Iris pigment epithelial cell (primary cell): ENCODE measurements around the gene ANKRD6.
A peak's percentile ranks its signal among the peaks of the same experiment; 100 is the strongest.

Experiments
- DNase-seq: peaks from one replicate; pipeline ENCODE4 v3.0.0-alpha.2; 2011; ENCODE audit warnings: low read depth

Gene ANKRD6

DNA sequence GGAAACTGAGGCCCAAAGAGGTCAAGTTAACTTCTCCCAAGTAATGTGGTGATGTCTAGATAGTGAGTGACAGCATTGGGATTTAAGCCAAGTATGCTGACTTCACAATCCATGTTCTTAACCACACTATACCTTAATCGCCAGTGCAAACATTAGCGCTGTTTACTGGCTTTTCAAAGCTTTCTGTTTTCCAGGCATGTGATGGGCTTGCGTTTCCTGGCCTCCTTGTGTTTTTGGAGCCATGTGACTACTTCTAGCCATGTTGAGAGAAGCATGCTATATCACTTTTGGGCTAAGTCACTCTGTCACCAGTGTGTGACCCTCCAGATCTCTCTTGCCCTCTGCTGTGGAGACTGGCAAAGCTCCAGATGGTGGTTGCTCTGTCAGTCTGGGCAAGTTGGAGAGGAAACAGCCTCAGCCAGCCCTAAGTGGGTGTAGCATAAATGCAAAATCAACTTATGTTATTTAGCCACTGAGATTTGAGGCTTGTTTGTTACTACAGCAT, 76.9 kb downstream of the ANKRD6 start:
- DNase-seq: no peak

DNA sequence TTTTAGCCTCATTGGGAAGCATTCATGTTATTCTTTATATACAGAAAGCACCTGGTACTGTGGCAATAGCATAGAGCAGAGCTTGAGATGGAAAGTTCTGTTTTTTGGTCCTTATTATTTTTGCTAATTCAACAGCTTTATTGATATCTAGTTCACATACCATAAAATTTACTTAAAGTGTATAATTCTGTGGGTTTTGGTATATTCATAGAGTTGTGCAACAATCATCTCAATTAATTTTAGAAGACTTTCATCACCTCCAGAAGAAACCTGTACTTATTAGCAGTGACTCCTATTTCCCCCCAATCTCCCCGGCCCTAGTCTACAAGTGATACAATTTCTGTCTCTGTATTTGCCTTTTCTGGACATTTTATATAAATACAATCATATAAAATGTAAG, 77.4 kb downstream of the ANKRD6 start:
- no peak for DNase-seq

DNA sequence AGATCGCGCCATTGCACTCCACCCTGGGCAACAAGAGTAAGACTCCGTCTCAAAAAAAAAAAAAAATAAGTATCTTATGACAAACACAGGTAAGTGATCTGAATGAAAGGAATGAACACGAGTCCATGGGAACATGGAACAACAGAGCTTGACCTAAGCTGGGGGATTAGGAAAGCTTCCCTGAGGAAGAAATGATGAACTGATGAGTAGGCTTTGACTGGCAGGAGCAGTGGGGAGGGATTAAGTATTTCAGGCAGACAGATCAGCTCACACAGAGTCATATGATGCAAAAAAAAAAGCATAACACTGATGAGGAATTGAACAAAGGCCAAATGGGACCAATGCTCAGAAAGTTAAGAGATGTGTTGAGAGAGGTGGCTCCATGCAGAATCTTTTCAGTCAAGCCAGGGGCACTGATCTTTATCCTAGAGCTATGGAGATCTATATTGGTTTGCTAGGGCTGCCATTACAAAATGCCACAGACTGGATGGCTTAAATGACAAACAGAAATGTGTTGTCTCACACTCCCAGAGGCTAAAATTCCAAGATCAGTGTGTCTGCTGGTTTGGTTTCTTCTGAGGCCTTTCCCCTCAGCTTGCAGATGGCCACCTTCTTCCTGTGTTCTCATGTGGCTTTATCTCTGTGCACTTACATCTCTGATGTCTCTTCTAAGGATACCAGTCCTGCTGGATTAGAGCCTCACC, 85.6 kb downstream of the ANKRD6 start:
- no peak for DNase-seq

DNA sequence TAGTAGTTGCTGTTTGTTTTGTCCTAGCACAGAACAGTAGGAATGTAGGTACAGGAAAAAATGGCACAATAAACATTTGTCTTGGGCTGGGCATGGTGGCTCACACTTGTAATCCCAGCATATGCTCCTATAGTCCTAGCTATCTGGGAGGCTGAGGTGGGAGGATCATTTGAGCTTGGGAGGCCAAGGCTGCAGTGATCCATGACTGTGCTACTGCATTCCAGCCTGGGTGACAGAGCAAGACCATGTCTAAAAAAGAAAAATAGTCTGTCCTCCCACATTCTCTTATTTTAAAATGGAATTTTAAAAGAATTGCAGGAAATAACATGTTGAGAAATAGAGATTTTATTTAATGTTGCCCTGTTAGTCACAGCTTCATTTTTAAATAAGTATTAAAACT, 87.8 kb downstream of the ANKRD6 start:
- no peak for DNase-seq

DNA sequence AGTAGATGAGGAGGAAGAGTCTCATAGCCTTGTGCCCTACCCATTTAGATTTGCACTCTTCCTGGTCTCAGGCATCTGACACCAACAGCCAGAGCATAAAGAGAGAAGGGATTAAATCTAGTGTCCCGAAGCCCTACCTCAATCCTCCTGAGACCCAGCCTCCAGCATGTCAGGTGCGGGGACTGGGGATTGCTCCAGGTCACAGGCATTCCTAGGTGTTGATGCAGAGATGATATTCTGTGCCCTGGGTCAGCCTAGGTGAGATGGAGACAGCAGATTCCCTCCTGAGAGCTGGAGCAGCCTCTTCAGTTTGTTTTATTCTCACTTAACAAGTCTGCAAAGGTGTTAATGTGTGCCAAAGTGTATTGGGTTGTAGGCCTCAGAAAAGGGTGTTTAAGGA, 89.8 kb downstream of the ANKRD6 start:
- DNase-seq: no peak

DNA sequence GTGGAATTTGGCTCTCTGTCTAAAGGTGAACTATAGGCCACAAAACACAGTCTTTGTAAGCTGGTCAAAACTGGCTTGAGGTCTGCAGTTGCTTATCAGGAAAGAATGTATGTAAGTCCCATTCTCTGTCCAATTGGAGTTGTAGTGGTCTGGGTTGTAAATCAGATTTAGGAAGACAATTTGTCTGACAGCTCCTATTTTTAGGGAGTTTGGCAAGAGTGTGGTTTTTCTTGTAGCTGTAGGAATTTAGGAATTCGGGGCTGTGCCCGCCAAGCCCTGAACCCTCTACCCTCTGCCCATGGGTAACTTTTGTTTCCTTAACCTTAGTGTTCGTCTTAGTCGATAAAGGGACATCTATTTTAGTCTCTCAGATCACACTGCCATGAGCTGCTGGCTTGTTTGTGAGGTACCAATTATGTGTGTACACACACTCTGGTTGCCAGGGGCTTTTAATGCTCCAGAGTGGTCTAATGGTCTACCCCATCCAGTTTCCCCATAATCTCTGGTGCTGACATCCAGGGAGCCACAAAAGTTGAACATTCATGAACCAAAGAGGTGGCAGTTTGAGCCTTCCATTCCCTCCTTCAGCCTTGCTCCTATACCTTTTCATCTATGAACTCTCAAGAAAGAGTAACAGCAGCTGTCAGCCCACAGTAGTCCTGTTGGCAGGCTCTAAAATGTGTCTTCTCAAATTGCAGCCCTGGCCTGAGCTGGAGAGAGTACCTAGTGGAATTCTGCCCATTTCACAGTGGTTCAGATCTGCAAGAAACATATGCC, 93.0 kb downstream of the ANKRD6 start:
- DNase-seq: no peak

DNA sequence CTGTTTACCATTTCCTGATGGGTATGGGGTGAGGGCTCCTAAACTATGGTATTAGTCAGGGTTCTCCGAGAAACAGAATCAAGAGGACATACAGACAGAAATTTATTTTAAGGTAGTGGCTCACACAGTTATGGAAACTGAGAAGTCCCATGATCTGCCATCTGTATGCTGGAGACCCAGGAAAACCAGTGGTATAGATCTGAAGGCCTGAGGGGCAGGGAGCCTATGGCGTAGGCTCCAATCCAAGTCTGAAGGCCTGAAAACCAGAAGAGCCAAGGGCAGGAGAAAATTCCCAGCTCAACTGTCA, 93.6 kb downstream of the ANKRD6 start:
- no peak for DNase-seq

DNA sequence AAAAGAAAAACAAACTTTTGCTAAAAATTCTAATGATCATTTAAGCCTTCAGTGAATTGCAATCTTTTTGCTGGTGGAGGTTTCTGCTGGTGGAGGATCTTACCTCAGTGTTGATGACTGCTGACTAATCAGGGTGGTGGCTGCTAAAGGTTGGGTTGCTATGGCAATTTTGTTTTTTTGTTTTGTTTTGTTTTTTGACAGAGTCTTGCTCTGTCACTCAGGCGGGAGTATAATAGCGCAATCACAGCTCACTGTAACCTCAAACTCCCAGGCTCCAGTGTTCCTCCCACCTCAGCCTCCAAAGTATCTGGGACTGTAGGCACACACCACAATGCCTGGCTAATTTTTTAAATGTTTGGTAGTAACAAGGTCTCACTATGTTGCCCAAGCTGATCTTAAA, 94.7 kb downstream of the ANKRD6 start:
- DNase-seq: no peak

- DNase-seq: no peak
Measured at GRCh38 chr6:89528866-89529265, 95.9 kb downstream of the ANKRD6 start.

GRCh38 chr6:89530982-89531381, 98.0 kb downstream of the ANKRD6 start:
- no peak for DNase-seq

DNA sequence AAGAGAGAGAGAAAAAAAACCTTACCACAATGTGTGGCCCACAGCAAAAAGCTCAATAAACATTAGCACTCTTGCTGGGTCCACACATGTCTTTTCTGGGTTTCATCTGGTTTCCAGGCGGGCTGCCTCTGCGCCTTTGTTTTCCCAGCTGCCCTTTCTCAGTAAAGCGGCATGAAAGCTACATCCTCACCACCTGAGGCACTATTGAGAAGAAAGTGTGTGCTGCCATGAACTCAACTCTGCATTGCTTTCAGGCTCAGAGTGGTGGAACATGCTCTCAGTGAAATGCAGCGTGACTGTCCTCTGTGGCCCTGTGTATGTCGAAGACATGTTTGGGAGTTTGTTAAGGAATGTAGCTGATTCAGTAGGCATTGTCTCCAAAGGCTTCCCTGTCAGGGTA, 103.3 kb downstream of the ANKRD6 start:
- no peak for DNase-seq

DNA sequence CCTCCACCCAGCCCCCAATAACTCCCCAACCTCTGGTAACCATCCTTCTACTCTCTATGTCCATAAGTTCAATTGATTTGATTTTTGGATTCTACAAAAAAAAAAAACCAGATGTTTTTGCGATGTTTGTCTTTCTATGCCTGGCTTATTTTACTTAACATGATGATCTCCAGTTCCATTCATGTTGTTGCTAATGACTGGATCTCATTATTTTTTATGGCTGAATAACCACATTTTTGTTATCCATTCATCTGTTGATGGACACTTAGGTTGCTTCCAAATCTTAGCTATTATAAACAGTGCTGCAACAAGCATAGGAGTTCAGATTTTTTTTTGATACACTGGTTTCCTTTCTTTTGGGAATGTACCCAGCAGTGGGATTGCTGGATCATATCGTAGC, 106.8 kb downstream of the ANKRD6 start:
- DNase-seq: no peak

GRCh38 chr6:89542081-89542857, 109.3 kb downstream of the ANKRD6 start:
- no peak for DNase-seq

DNA sequence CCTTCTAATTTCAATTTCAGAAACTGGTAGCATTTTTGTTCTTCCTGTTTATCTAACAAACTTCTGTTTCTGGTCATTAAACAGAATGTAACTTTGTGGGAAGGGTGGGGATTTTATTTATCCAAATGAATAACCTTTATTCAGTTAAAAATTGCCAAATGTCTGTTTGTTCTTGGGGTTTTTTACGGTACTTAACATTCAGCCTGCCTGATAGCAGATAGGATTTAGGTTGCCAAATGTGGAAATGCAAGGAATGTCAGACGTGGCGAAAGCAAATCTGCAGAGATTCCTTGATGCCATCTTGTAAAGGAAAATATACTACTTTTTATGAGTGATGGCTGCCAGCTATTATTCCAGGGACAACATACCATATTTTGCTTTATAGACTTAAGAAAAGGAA, 109.9 kb downstream of the ANKRD6 start:
- DNase-seq: no peak

DNA sequence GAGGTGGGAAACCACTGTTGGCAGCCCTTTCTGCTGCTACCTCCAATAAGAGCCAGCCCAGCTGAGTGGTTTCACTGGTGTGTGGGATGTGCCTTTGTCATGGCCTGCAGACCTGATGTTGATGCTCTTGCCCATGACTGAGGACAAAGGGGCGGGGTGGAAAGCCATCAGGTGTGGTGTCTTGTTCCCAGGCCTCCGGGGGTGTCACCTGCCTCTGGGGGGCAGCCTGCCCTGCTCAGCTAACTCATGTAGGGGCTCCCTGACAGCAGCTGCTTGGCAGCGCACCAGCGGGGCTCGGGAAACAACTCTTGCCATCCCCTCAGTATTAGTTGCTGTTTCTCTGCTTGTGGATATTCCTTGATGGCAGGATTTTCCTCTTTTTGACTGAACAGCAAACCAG, 114.3 kb downstream of the ANKRD6 start:
- no peak for DNase-seq

DNA sequence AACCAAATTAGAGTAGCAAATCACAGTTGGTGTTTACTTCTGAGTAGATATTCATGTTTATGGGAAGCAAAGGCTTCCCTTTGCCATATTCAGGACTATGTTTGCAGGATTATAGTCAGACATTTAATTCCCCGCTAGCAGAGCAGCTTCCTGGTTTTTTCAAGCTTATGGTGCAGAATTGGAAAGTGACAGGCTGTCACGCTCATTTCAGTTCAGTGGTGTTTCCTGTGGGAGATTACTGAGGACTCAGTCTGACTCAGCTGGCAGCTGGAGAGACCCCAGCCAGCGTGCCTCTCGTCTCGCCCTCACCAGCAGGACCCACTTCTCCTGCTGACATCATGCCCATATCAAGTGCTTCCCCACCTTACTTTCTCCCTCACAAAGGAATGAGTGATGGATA, 120.5 kb downstream of the ANKRD6 start:
- DNase-seq: no peak

GRCh38 chr6:89554106-89554505, 121.2 kb downstream of the ANKRD6 start:
- no peak for DNase-seq

DNA sequence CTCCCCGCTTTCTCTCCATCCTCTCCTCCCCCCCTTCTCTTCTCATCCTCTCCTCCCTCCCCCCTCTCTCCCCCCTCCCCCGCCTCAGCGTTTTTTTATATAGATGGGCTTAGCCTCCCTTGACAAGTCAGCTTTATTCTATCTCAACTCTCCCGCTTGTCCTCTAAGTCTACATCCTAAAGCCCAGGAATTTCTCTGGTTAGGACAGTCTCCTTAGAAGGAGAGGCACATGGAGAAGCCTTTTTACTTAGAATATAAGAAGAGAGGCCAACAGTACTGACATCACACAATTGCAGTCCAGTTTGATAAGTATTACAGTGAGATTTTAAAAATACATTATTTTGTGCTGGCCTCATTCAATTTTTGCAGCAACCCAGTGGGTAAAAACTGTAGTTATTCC, 122.1 kb downstream of the ANKRD6 start:
- no peak for DNase-seq

DNA sequence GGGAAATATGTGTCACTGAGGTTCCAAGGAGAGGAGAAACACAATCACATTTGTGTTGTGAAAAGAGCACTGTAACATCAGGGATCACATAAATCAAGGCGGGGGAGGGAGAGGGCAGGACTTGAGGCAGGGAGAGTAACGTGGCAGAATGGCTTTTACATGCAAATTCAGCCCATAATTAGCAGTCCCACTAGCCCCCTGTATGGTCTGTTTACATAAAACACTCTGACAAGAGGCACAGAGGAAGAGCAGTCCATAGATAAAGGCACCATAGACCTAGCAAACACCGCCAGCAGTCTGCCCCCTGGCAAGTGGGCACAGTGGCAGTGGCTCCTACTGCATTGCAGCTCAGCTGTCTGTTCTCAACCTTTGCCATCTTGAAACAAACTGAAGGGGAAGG, 122.9 kb downstream of the ANKRD6 start:
- no peak for DNase-seq

DNA sequence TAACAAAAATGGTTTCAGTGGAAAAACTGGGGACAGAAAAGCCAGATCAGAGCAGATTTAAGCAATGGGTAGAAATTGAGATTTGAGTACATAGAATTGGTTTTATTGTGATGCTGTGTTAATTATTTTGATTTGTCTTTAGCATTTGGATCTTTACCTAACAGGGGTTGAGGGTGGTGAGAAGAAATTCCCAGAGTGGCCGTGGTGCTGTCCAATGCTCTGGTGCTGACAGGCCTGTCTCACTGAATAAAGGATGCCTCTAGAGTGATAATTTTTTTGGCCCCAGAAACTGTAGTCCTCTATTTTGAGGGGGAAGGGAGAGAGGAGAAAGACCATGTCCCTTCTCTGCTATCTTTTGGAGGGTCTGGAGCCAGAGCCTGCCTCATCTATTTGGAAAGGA, 126.5 kb downstream of the ANKRD6 start:
- peak; percentile 4 for DNase-seq

DNA sequence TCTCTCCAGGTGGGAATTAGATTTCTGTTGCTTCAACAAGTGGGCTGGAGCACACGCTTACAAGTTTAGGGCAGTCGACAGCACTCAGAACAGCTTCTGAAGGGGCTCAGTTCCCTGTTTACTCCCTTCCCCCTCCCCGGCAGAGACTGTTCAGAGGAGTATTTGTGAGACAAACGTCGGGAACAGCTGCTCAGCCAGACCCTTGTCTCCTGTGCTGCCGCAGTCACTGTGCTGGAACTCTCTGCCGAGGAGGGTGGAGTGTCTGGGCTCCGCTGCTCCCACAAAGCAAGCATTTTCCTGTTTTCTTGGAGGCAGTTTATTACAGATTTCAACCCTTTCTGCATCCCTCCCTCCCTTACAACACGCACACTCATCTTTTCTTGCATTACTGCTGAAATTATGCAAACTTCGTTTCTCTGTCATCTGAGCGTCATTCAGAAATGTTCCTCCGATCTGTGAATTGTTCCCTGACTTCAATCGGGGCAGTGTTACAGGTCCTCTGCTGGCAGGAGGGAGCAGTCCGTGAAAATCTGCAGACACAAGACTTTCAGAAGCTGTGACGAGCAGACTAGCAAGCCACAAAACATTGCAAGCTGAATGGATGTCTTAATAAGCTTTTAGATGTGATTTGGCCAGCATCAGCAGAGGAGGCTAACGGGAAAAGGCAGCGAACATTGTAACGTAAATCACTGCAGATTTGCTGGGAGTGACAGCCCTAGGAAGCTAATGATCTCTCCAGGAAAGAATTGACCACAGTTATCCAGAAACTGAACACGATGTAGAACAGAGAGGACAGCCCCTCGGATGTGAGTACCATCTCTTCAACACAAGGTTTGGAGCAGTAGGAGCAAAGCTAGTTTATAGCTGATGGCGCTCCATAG, 129.4 kb downstream of the ANKRD6 start:
- DNase-seq: no peak

- DNase-seq: no peak
Measured at GRCh38 chr6:89563866-89564265, 130.9 kb downstream of the ANKRD6 start.
